NCI-H774 (cell line): ENCODE measurements around the gene B4GALT7.
A peak's percentile ranks its signal among the peaks of the same experiment; 100 is the strongest.

Experiments
- DNase-seq: peaks from one replicate; lab custom pipeline; 2025; lab: John Stamatoyannopoulos, UW

The B4GALT7 gene

DNA sequence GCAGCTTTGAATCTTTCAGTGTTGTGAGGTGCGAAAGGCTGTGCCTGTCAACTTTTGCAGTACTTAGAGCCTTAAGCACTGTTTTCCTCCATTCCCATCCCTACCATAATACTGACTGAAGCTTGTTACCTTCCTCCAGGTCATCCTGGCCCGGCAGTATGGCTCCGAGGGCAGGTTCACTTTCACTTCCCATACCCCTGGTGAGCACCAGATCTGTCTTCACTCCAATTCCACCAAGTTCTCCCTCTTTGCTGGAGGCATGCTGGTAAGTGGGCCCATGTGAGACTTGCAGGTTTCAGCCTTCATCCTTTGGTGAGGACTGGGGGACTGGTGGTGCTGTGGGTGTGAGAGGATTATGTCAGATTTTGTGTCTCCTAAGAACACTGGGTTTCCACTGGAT, 6.4 kb upstream of the B4GALT7 start:
- no peak for DNase-seq

GRCh38 chr5:177594071-177594470, 5.9 kb upstream of the B4GALT7 start:
- no peak for DNase-seq

DNA sequence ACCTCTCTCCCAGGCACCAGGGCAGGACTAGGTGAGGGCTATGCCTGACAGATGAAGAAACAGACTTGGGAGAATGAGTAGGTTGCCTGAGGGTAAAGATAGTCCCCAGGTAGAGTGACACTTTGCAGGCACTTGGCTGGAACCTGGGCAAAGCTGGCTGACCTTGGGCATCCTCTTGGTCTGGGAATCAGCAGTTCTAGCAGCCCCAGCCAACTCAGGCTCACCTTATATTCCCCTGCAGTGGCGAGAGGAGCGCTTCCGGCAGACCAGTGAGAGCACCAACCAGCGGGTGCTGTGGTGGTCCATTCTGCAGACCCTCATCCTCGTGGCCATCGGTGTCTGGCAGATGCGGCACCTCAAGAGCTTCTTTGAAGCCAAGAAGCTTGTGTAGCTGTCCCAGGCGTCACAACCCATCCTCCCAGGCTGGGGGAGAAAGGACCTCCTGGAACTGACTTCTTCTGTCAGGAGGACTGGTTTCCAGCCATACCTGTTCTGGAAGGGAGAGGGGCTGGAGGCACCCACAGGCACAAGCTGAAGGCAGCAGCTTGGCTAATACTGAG, 4.8 kb upstream of the B4GALT7 start:
- no peak for DNase-seq

GRCh38 chr5:177595991-177596774, 3.7 kb upstream of the B4GALT7 start:
- no peak for DNase-seq

- no peak for DNase-seq
Observed at GRCh38 chr5:177596775-177597238, 3.1 kb upstream of the B4GALT7 start.

- DNase-seq = no peak
Observed at GRCh38 chr5:177598477-177598876, 1.5 kb upstream of the B4GALT7 start.

GRCh38 chr5:177600508-177601018, 631 bp downstream of the B4GALT7 start:
- no peak for DNase-seq

DNA sequence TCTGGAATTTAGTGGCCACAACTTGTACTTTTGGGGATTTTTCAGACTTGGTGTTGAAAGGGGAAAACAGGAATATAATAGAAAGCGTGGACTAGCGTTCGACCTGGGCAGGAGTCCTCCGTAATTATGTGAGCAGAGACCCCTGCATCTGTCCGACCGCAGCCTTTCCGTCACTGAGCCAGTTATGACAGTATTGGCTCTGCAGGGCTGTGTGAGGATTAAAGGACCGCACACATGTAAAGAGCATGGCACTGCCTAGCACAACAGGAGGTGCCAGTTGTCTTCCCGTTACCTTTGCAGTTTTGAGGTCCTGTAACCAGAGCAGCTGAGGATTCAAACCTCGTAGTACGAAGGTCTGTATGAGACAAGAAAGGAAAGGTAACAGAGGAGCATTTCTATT, 1.2 kb downstream of the B4GALT7 start:
- DNase-seq = no peak

- no peak for DNase-seq
Observed at GRCh38 chr5:177601577-177602457, 1.9 kb downstream of the B4GALT7 start.

GRCh38 chr5:177602458-177602830, 2.5 kb downstream of the B4GALT7 start:
- DNase-seq = no peak

- no peak for DNase-seq
Observed at GRCh38 chr5:177603631-177604030, 3.7 kb downstream of the B4GALT7 start.

DNA sequence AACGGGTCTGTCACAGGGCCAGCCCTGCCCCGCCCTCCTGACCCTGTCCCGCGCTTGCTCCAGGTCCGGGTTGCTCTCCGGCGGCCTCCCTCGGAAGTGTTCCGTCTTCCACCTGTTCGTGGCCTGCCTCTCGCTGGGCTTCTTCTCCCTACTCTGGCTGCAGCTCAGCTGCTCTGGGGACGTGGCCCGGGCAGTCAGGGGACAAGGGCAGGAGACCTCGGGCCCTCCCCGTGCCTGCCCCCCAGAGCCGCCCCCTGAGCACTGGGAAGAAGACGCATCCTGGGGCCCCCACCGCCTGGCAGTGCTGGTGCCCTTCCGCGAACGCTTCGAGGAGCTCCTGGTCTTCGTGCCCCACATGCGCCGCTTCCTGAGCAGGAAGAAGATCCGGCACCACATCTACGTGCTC, 4.2 kb downstream of the B4GALT7 start:
- DNase-seq = no peak

- no peak for DNase-seq
Observed at GRCh38 chr5:177604656-177605055, 4.7 kb downstream of the B4GALT7 start.

- DNase-seq = no peak
Observed at GRCh38 chr5:177605078-177605477, 5.1 kb downstream of the B4GALT7 start.

GRCh38 chr5:177605667-177606066, 5.7 kb downstream of the B4GALT7 start:
- no peak for DNase-seq

DNA sequence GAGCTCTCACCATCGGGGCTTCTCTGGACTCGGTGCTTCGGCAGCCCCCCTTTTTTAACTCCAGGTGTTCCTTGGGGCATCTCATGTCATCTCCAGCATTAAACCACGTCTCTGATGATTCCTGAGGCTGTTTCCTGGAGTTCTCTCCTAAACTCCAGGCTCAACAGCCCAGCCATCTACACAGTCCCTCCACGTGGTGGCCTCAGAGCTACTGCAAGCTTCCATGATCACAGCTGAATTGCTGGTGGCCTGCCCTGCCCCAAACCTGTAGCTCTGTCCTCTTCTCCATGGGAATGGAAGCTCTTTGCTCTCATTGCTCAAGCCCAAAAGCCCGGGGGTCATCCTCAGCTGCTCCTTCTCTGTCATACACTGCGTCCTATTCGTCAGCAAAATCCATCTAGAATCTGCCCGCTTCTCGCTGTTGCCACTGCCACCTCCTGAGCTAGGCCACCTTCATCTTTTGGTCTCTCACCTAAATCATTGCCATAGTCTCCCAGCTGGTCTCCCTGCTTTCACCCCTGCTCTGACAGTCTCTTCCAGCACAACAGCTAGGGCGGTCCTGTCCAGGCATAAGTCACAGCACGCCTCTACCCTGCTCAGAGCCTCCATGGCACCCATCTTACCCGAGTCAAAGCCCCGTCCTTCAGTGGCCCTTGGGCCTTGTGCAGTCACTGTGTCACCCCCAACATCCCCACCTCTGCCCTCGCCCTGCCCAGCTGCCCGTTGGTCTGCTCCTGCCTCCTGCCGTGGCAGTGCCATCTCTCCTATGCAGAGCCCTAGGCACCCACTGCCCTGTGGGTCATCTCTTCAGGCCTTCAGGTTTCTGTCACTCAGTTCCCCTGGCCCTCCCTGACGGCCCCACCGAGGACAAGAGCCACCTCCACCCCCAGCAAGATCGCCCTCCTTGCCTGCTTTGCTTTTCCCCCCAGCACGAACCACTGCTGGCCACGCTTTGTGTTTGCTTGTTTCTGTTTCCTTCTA, 6.4 kb downstream of the B4GALT7 start:
- no peak for DNase-seq

DNA sequence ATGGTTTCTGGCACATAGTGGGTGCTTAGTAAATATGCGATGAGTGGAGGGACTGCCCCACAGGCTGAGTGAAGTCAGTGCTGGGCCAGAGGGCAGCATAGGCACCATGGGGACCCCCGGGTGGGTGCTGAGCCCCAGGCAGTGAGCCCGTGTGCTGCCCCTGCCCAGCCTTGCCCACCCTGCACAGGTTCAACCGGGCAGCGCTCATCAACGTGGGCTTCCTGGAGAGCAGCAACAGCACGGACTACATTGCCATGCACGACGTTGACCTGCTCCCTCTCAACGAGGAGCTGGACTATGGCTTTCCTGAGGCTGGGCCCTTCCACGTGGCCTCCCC, 7.2 kb downstream of the B4GALT7 start:
- no peak for DNase-seq

DNA sequence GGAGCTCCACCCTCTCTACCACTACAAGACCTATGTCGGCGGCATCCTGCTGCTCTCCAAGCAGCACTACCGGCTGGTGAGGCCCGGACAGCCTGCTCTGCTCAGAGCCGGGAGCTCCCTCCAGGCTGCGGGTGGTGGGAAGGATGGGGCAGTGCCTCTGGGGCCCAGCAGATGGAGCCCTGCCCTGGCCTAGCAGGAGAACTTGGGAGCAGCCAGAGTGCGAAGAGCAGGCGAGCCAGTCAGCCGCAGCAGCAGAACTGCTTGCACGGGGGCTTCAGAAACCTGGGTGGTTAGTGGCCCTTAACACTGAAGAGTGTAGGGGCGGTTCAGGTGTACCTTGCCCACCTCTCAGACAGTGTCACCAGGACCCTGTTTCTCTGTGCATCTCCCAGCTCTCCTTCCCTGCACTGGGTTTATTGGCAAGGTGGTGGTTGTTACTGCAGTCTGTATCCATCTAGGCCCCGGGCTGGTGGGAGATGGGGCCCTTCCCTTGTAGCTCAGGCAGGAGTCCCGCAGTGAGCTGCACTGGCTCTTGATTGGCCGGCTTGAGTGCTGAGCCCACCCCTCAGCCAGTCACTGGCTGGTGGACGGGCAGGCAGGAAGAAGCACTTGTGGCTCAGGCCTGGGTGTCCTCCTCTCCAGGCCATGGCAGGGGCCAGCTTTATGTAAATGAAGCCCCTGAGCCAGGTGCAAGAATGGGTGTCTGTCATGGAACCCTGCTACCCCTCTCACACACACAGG, 7.7 kb downstream of the B4GALT7 start:
- DNase-seq = peak; percentile 54

DNA sequence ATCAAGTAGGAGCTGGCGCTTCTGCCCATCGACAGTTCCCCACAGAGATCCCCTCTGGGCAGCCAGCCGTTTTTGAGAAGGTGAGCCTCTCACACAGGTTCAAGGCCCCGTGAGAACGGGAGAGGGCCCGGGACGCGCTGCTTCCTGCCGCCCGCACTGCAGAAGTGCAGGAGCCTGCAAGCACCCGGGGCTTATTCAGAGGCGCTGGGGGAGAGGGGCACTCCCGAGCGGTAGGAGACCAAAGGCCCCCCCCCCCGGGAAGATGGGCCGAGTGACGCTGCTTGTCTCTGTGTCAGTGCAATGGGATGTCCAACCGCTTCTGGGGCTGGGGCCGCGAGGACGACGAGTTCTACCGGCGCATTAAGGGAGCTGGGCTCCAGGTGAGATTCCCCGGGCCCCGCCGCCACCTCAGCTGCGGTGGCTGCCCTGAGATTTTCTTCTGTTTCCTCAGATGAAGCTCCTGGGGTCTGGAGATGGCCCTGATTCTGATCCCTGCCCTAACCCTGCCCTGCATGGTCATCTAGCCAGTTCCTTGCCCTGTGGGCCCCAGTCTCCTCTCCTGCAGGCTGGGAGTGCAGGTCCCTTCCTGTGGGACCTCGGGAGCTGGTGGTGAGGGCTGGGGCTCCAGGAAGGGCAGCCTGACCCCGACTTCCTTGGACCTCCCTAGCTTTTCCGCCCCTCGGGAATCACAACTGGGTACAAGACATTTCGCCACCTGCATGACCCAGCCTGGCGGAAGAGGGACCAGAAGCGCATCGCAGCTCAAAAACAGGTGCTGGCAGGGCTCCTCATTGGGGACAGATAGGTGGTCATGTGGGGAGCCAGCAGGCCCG, 8.5 kb downstream of the B4GALT7 start:
- no peak for DNase-seq
